IMR-90 (cell line): ENCODE data around the gene GLG1. TPM values are rescaled to one million over a fixed set of nuclear protein-coding genes. Genes with fewer than 3 reads are reported as not detected.
"Not testable (repeated sequence)": the region's sequence is repeated elsewhere in the genome, so short reads cannot be mapped to it uniquely, and the experiment has no call there.

Source experiments
- ATAC-seq: fragments of 200-7000 bp; cut with Tn5 transposase; 2 replicates; pipeline ENCODE4 v1.9.1; 2020; ENCODE audit warnings: low read depth, mild to moderate bottlenecking, moderate library complexity
- BruUV-seq: library from RNA; stranded (reverse); fragments of 400-500 nt; replicated peaks from 2 replicates; lab custom pipeline; 2021; lab: Mats Ljungman, UMichigan
- CTCF ChIA-PET: fragments of 300-600 bp; formaldehyde crosslinking; extraction: SDS; loops from one replicate; lab custom pipeline; 2021; ENCODE audit warnings: antibody characterized with exemption; lab: Yijun Ruan, JAX
- POLR2A ChIA-PET: fragments of 300-600 bp; sonication (Branson Sonifier 250); formaldehyde crosslinking; loops from one replicate; lab custom pipeline; 2022; ENCODE audit warnings: antibody characterized with exemption; ENCODE audit not compliant: unreplicated experiment; lab: Charles Lee
- DNase-seq: peaks from one replicate; pipeline ENCODE4 v3.0.0; 2013
- H2AFZ ChIP-seq: replicated peaks from 2 replicates; pipeline ENCODE3; 2013; ENCODE audit warnings: low read length, mild to moderate bottlenecking; ENCODE audit not compliant: poor library complexity
- H2AK5ac ChIP-seq: 2 replicates; pipeline ENCODE4 v1.6.1; 2013; ENCODE audit warnings: low read depth, low read length, inconsistent platforms
- H2AK9ac ChIP-seq: replicated peaks from 2 replicates; pipeline ENCODE3; 2013; ENCODE audit warnings: mild to moderate bottlenecking, low read depth, low read length, moderate library complexity; ENCODE audit not compliant: poor library complexity
- H2BK120ac ChIP-seq: 2 replicates; pipeline ENCODE4 v1.6.1; 2013; ENCODE audit warnings: low read depth, low read length, inconsistent platforms
- H2BK15ac ChIP-seq: 3 replicates; pipeline ENCODE4 v1.6.1; 2013; ENCODE audit warnings: low read depth, low read length, inconsistent platforms
- H2BK20ac ChIP-seq: 2 replicates; pipeline ENCODE4 v1.6.1; 2013; ENCODE audit warnings: low read depth, mild to moderate bottlenecking, inconsistent platforms, low read length, moderate library complexity
- H2BK5ac ChIP-seq: 2 replicates; pipeline ENCODE4 v1.6.1; 2013; ENCODE audit warnings: mild to moderate bottlenecking, low read depth, low read length, inconsistent platforms; ENCODE audit not compliant: poor library complexity, severe bottlenecking
- H3K14ac ChIP-seq: replicated peaks from 2 replicates; pipeline ENCODE4 v1.6.1; 2013; ENCODE audit warnings: low read depth, low read length, inconsistent platforms
- H3K18ac ChIP-seq: 2 replicates; pipeline ENCODE4 v1.6.1; 2013; ENCODE audit warnings: low read depth, low read length, control low read depth
- H3K23ac ChIP-seq: 2 replicates; pipeline ENCODE4 v1.6.1; 2013; ENCODE audit warnings: low read depth, low read length, inconsistent platforms
- H3K27ac ChIP-seq: 2 replicates; pipeline ENCODE4 v1.5.1; 2013; ENCODE audit warnings: mild to moderate bottlenecking, control low read depth, low read length; ENCODE audit not compliant: insufficient read depth
- H3K27me3 ChIP-seq: 2 replicates; pipeline ENCODE4 v1.6.1; 2013; ENCODE audit warnings: low read length; ENCODE audit not compliant: control insufficient read depth, insufficient read depth
- H3K36me3 ChIP-seq: 2 replicates; pipeline ENCODE4 v1.6.1; 2013; ENCODE audit warnings: low read length, mixed read lengths; ENCODE audit not compliant: control insufficient read depth, insufficient read depth
- H3K4ac ChIP-seq: 2 replicates; pipeline ENCODE4 v1.6.1; 2013; ENCODE audit warnings: low read depth, low read length, inconsistent platforms
- H3K4me1 ChIP-seq: 2 replicates; pipeline ENCODE4 v1.6.1; 2013; ENCODE audit warnings: low read length, mixed read lengths; ENCODE audit not compliant: control insufficient read depth, insufficient read depth
- H3K4me2 ChIP-seq: 2 replicates; pipeline ENCODE4 v1.6.1; 2013; ENCODE audit warnings: low read depth, mild to moderate bottlenecking, control low read depth, low read length, moderate library complexity
- H3K4me3 ChIP-seq: 2 replicates; pipeline ENCODE4 v1.5.1; 2013; ENCODE audit warnings: low read depth, mild to moderate bottlenecking, control low read depth, low read length, moderate library complexity; ENCODE audit not compliant: insufficient read depth
- H3K56ac ChIP-seq: 2 replicates; pipeline ENCODE4 v1.6.1; 2013; ENCODE audit warnings: low read length, inconsistent platforms; ENCODE audit not compliant: insufficient read depth; ENCODE audit errors: extremely low read depth
- H3K79me1 ChIP-seq, 2 experiments: 2 replicates each; pipeline ENCODE4 v1.6.1; 2013; ENCODE audit warnings: low read length in 2 of 2, inconsistent platforms in 1 of 2, low read depth in 1 of 2
- H3K9ac ChIP-seq: 2 replicates; pipeline ENCODE4 v1.6.1; 2013; ENCODE audit warnings: low read depth, low read length, control low read depth
- H3K9me1 ChIP-seq: 2 replicates; pipeline ENCODE4 v1.6.1; 2013; ENCODE audit warnings: low read length, inconsistent platforms; ENCODE audit not compliant: insufficient read depth
- H3K9me3 ChIP-seq: 2 replicates; pipeline ENCODE4 v1.6.1; 2013; ENCODE audit warnings: low read length; ENCODE audit not compliant: control insufficient read depth, insufficient read depth
- H4K20me1 ChIP-seq: 2 replicates; pipeline ENCODE4 v1.6.1; 2013; ENCODE audit warnings: low read length, inconsistent platforms; ENCODE audit not compliant: insufficient read depth
- H4K5ac ChIP-seq: 2 replicates; pipeline ENCODE4 v1.6.1; 2013; ENCODE audit warnings: mild to moderate bottlenecking, low read depth, low read length, control low read depth
- H4K8ac ChIP-seq, 2 experiments: 2 replicates each; pipeline ENCODE4 v1.6.1; 2013; ENCODE audit warnings: low read depth in 2 of 2, low read length in 2 of 2, control low read depth in 1 of 2, inconsistent platforms in 1 of 2
- H4K91ac ChIP-seq: 2 replicates; pipeline ENCODE4 v1.6.1; 2013; ENCODE audit warnings: low read depth, low read length, inconsistent platforms; ENCODE audit not compliant: insufficient read depth
- WGBS, 2 experiments: methylation state at CpG; one replicate each; pipeline versions ENCODE4 v1.1.5 to v1.1.7; 2013; ENCODE audit warnings: missing lambda C conversion rate in 2 of 2; ENCODE audit not compliant: insufficient read length in 1 of 2; ENCODE audit errors: extremely low coverage in 2 of 2; 5-methylcytosine and 5-hydroxymethylcytosine counted together
- dilution Hi-C: fragments of 300-500 bp; cut with HindIII; formaldehyde crosslinking; loops from one replicate; pipeline ENCODE4 v1.14.3; 2018; ENCODE audit warnings: low sequenced_read_pairs; ENCODE audit not compliant: unreplicated experiment
- in situ Hi-C: fragments of 300-500 bp; cut with MboI; formaldehyde crosslinking; loops from 3 replicates; pipeline ENCODE4 v1.14.3; 2019; ENCODE audit warnings: low sequenced_read_pairs, inconsistent platforms, mixed read lengths
- intact Hi-C: fragments of 100-400 bp; cut with micrococcal nuclease; formaldehyde crosslinking; loops from 2 replicates; pipeline ENCODE4 v1.10.0; 2022
- polyA plus RNA-seq, 3 experiments: library from polyadenylated mRNA; depleted of rRNA; stranded (reverse); fragments of >200 nt; gene quantifications; 2 replicates each; pipeline ENCODE4 v1.2.3, GENCODE V29; 2012; ENCODE audit warnings: low replicate concordance in 1 of 3
- total RNA-seq: library from RNA; depleted of rRNA; stranded (reverse); fragments of >200 nt; gene quantifications from 2 replicates; pipeline ENCODE4 v1.2.3, GENCODE V29; 2012

The GLG1 gene
- total and polyA plus RNA-seq, 2 of the 4 experiments (the other 2 are of a cell fraction), result 91.0 to 107 TPM

DNA sequence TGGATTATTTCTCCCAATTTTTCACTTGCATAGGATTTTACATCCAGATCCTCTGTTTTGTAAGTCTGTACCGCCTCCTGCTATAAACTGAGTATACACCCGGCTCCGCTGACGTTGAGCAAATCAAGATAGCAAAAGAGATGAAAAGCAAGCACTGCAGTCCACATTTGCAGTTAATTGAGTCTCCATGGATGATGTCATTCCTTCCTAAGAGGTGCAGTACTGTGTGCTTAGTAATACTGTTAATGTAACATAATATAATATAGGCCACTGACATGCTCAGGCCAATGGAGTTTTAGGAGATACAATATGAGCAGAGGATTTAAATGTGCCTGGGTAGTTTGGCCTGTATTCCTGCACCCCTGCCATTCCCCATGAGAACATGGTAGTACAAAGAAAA is 72.3 kb downstream of the GLG1 start:
- H3K9me3 ChIP-seq, H3K23ac ChIP-seq, in situ Hi-C loops, H2AFZ ChIP-seq, H4K20me1 ChIP-seq, H2BK5ac ChIP-seq, CTCF ChIA-PET, H3K4me1 ChIP-seq, H3K36me3 ChIP-seq, H2AK5ac ChIP-seq, BruUV-seq, intact Hi-C loops, H3K56ac ChIP-seq, H3K27me3 ChIP-seq, H3K4me3 ChIP-seq, H4K5ac ChIP-seq, H2AK9ac ChIP-seq, dilution Hi-C loops, H2BK20ac ChIP-seq, H3K18ac ChIP-seq, POLR2A ChIA-PET, H4K8ac ChIP-seq, H2BK15ac ChIP-seq, H3K27ac ChIP-seq, H3K4ac ChIP-seq, H3K14ac ChIP-seq, H4K91ac ChIP-seq, H3K9me1 ChIP-seq, H2BK120ac ChIP-seq, H3K79me1 ChIP-seq, H3K4me2 ChIP-seq, H3K9ac ChIP-seq: not testable (repeated sequence)
- DNase-seq (peak; percentile 78), ATAC-seq (peak; percentile 92)
- no CpG with 5 or more reads among the region's 4 CpGs for WGBS, 2 experiments
